GM21423 (cell line): Measurements from ENCODE around the gene SLC9A9.

Source experiments
- ATAC-seq: cut with Tn5 transposase; IDR thresholded peaks from one replicate; pipeline ENCODE4 v1.9.1; 2021; ENCODE audit warnings: mild to moderate bottlenecking, moderate library complexity; ENCODE audit not compliant: unreplicated experiment

The SLC9A9 gene

GRCh38 chr3:143764840-143765239 lies 83.4 kb downstream of the SLC9A9 start:
- ATAC-seq: no peak

- ATAC-seq: no peak
Observed at GRCh38 chr3:143763564-143764162, 84.6 kb downstream of the SLC9A9 start.

GRCh38 chr3:143757691-143758090 lies 90.6 kb downstream of the SLC9A9 start:
- no peak for ATAC-seq

- ATAC-seq: no peak
Observed at GRCh38 chr3:143755978-143756377, 92.3 kb downstream of the SLC9A9 start.

GRCh38 chr3:143754090-143754489 lies 94.2 kb downstream of the SLC9A9 start:
- no peak for ATAC-seq

- no peak for ATAC-seq
Observed at GRCh38 chr3:143753456-143753855, 94.8 kb downstream of the SLC9A9 start.

GRCh38 chr3:143753006-143753405 lies 95.3 kb downstream of the SLC9A9 start:
- ATAC-seq: no peak

- peak; percentile 94 for ATAC-seq
Observed at GRCh38 chr3:143751643-143752178, 96.6 kb downstream of the SLC9A9 start.

- no peak for ATAC-seq
Observed at GRCh38 chr3:143750841-143751240, 97.4 kb downstream of the SLC9A9 start.

- ATAC-seq: no peak
Observed at GRCh38 chr3:143749926-143750325, 98.3 kb downstream of the SLC9A9 start.

- ATAC-seq: no peak
Observed at GRCh38 chr3:143737065-143737464, 111.2 kb downstream of the SLC9A9 start.

GRCh38 chr3:143736205-143736997 lies 111.9 kb downstream of the SLC9A9 start:
- ATAC-seq: no peak

- ATAC-seq: no peak
Observed at GRCh38 chr3:143731776-143732175, 116.5 kb downstream of the SLC9A9 start.

- ATAC-seq: no peak
Observed at GRCh38 chr3:143731320-143731719, 116.9 kb downstream of the SLC9A9 start.

- no peak for ATAC-seq
Observed at GRCh38 chr3:143727391-143727790, 120.9 kb downstream of the SLC9A9 start.

GRCh38 chr3:143726727-143727126 lies 121.5 kb downstream of the SLC9A9 start:
- no peak for ATAC-seq

- no peak for ATAC-seq
Observed at GRCh38 chr3:143720381-143720780, 127.9 kb downstream of the SLC9A9 start.

GRCh38 chr3:143718463-143718862 lies 129.8 kb downstream of the SLC9A9 start:
- ATAC-seq: no peak

GRCh38 chr3:143716731-143717130 lies 131.5 kb downstream of the SLC9A9 start:
- ATAC-seq: no peak

GRCh38 chr3:143712522-143712921 lies 135.7 kb downstream of the SLC9A9 start:
- ATAC-seq: no peak

GRCh38 chr3:143707848-143708247 lies 140.4 kb downstream of the SLC9A9 start:
- ATAC-seq: no peak

GRCh38 chr3:143700431-143700975 lies 147.8 kb downstream of the SLC9A9 start:
- ATAC-seq: no peak
